Osteoblast (primary cell): ENCODE data around the gene SSRP1. TPM values are rescaled to one million over a fixed set of nuclear protein-coding genes. Genes with fewer than 3 reads are reported as not detected.
A peak's percentile ranks its signal among the peaks of the same experiment; 100 is the strongest.

ENCODE experiments used
- DNase-seq: peaks from one replicate; pipeline ENCODE4 v3.0.0; 2011; ENCODE audit warnings: low spot score, mixed read lengths; ENCODE audit not compliant: insufficient read length; ENCODE audit errors: missing footprints
- H2AFZ ChIP-seq: 2 replicates; pipeline ENCODE4 v1.6.0; 2011; ENCODE audit warnings: mild to moderate bottlenecking, low read length
- H3K27ac ChIP-seq: 2 replicates; pipeline ENCODE4 v1.5.1; 2011; ENCODE audit warnings: mild to moderate bottlenecking, low read depth, low read length, moderate library complexity
- H3K27me3 ChIP-seq: 2 replicates; pipeline ENCODE4 v1.6.0; 2012; ENCODE audit warnings: mild to moderate bottlenecking, control low read depth, inconsistent platforms, low read length, moderate library complexity; ENCODE audit not compliant: insufficient read depth
- H3K36me3 ChIP-seq: 2 replicates; pipeline ENCODE4 v1.5.1; 2011; ENCODE audit warnings: mild to moderate bottlenecking, low read length, control low read depth, moderate library complexity; ENCODE audit not compliant: insufficient read depth
- H3K4me1 ChIP-seq: 2 replicates; pipeline ENCODE4 v1.5.1; 2011; ENCODE audit warnings: mild to moderate bottlenecking, low read length, control low read depth, moderate library complexity; ENCODE audit not compliant: insufficient read depth
- H3K4me2 ChIP-seq: 2 replicates; pipeline ENCODE4 v1.6.0; 2011; ENCODE audit warnings: mild to moderate bottlenecking, low read length; ENCODE audit not compliant: insufficient read depth
- H3K4me3 ChIP-seq: fragments of 200-600 bp; sonication (generic); 3 replicates; pipeline ENCODE4 v1.5.1; 2012; ENCODE audit warnings: mild to moderate bottlenecking, low read length, inconsistent platforms; ENCODE audit not compliant: insufficient read depth
- H3K79me2 ChIP-seq: 2 replicates; pipeline ENCODE4 v1.6.0; 2012; ENCODE audit warnings: mild to moderate bottlenecking, low read length, control low read depth, inconsistent platforms; ENCODE audit not compliant: insufficient read depth
- H3K9me3 ChIP-seq: 2 replicates; pipeline ENCODE4 v1.5.1; 2011; ENCODE audit warnings: low read depth, low read length, control low read depth
- H4K20me1 ChIP-seq: 2 replicates; pipeline ENCODE4 v1.6.0; 2012; ENCODE audit warnings: mild to moderate bottlenecking, low read length, control low read depth; ENCODE audit not compliant: insufficient read depth
- total RNA-seq: library from RNA; depleted of rRNA; stranded (reverse); fragments of >200 nt; gene quantifications from 2 replicates; pipeline ENCODE4 v1.2.3, GENCODE V29; 2012
- TF ChIP-seq, protein P1 (sequence below): IDR thresholded peaks from 2 replicates; pipeline ENCODE4 v1.5.1; 2011; ENCODE audit warnings: mild to moderate bottlenecking, low read depth, low read length, moderate library complexity; ENCODE audit errors: extremely low read depth

The SSRP1 gene
- total RNA-seq, 1 donor = 55.4 TPM

DNA sequence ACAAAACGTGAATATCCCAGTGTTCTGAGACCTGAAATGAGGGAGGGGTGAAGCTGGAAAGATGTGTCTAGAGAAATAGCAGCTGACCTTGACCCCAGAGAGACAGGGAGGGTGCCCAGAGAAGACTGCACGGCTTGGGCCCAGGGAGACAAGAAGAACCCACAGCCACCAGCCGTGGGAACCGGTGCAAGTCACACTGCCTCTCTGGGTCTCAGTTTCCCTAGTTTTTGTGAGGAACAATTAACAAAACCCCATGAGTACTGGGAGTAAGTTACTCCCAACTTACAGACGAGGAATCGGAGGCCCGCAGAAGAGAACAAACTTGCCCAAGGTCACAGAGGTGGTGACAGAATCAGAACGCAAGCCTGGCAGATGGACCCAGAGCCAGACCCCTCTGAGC, 30.2 kb downstream of the SSRP1 start:
- H3K4me3 ChIP-seq = no peak overlapping the region
- TF ChIP-seq, protein P1, sequence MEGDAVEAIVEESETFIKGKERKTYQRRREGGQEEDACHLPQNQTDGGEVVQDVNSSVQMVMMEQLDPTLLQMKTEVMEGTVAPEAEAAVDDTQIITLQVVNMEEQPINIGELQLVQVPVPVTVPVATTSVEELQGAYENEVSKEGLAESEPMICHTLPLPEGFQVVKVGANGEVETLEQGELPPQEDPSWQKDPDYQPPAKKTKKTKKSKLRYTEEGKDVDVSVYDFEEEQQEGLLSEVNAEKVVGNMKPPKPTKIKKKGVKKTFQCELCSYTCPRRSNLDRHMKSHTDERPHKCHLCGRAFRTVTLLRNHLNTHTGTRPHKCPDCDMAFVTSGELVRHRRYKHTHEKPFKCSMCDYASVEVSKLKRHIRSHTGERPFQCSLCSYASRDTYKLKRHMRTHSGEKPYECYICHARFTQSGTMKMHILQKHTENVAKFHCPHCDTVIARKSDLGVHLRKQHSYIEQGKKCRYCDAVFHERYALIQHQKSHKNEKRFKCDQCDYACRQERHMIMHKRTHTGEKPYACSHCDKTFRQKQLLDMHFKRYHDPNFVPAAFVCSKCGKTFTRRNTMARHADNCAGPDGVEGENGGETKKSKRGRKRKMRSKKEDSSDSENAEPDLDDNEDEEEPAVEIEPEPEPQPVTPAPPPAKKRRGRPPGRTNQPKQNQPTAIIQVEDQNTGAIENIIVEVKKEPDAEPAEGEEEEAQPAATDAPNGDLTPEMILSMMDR = no peak
- peaks cover 22% of the 10 kb centered on the region for H3K4me1 ChIP-seq
- H4K20me1 ChIP-seq = peaks cover 65% of the 10 kb centered on the region
- H3K79me2 ChIP-seq = peaks cover 69% of the 10 kb centered on the region
- H3K4me2 ChIP-seq = no peak overlapping the region
- H3K27me3 ChIP-seq = no peaks in the 10 kb centered on the region
- H3K9me3 ChIP-seq = no peaks in the 10 kb centered on the region
- H2AFZ ChIP-seq = no peak overlapping the region
- peak; percentile 46 for DNase-seq
- H3K27ac ChIP-seq = no peak overlapping the region
- peaks cover 72% of the 10 kb centered on the region for H3K36me3 ChIP-seq

DNA sequence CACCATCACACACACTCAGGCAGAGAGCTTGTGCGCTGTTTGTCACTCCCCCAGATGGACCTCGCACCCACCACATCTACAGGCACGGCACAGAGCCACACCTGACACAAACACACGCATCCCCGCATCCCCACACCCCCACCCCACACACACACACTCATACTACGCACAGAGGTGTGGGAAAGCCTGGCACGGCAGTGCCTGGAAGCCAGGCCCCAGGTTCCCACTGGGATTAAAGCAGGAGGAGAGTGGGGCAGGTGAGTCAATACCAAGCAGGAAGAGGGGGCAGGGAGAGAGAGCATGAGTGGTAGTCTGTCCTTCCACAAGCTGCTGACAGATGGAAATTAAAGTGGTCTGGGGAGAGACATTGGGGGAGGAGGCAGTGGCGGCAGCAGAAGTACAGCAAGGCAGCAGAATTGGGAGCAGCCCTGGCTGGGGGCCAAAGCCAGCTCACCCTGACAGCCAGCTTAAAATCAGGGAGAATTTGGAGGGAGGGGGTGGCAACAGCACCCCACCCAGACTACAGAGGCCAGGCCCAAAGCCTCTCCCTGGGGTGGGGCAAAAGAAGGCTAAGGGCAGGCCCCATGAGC, 31.6 kb downstream of the SSRP1 start:
- no peaks in the 10 kb centered on the region for H3K9me3 ChIP-seq
- no peak overlapping the region for H2AFZ ChIP-seq
- DNase-seq = peak; percentile 90
- TF ChIP-seq, protein P1 = no peak
- peaks cover 72% of the 10 kb centered on the region for H3K36me3 ChIP-seq
- H3K79me2 ChIP-seq = peaks cover 55% of the 10 kb centered on the region
- H3K27me3 ChIP-seq = no peaks in the 10 kb centered on the region
- peak overlapping the region; percentile 34 for H3K4me2 ChIP-seq
- peak overlapping the region; percentile 54 for H3K27ac ChIP-seq
- H3K4me3 ChIP-seq = no peak overlapping the region
- H4K20me1 ChIP-seq = peaks cover 51% of the 10 kb centered on the region
- peaks cover 14% of the 10 kb centered on the region for H3K4me1 ChIP-seq

DNA sequence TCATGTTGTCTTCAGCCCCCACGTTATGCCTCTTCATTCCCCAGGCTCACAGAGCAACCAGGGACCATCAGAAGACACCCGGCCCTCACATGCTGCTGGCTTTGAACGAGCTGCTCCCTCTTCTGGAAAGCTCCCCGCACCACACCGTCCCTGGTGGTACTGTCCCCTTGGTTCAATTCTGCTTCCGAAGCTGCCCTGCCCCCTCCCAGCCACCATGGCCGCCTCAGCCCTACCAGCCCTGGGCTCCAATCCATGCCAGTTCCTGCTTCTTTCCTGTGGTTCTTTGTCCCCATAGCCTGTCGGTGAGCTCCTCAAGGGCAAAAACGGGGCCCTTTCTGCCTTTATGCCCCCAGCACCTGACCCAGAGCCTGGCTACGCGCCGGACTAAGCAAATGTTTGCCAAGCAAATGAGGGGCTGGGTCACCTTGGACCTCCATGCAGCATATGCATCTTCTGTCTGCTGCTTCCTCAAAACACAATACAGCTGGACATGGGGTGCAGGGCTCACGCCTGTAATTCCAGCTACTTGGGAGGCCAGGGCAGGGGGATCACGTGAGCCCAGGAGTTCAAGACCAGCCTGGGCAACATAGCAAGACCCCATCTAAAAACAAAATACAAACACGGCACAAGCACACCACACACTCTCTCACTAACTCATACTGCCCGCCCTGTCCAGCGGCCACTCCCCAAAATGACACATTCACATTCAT, 32.3 kb downstream of the SSRP1 start:
- Histone ChIP-seq H3K27me3 (no peaks in the 10 kb centered on the region), H3K9me3 (no peaks in the 10 kb centered on the region), H3K79me2 (peaks cover 48% of the 10 kb centered on the region), H3K27ac (peak overlapping the region; percentile 54), H4K20me1 (peaks cover 46% of the 10 kb centered on the region), H3K4me1 (peaks cover 14% of the 10 kb centered on the region), H3K36me3 (peaks cover 71% of the 10 kb centered on the region), H3K4me3 (no peak overlapping the region), H3K4me2 (no peak overlapping the region), H2AFZ (no peak overlapping the region)
- DNase-seq = peak; percentile 93
- TF ChIP-seq, protein P1 = no peak

DNA sequence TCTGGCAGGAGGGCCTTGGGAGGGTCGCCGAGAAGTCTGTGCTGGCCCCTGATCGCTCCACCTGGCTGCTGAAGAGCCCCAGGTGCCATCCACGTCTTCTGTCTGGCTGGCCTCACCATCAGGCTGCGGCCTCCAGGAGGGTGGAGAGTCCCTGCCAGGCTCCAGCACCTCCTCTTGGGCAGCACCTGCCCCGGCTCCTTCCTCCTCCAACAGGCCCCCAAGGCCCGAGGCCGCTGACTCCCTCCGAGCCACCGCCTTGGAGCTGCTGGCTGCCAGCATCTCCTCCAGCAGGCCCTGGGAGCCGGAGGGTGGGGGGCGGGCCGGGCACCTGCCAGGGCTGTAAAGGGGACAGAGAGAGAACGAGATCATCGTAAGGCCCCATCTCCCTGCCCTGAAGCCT, 33.2 kb downstream of the SSRP1 start:
- H3K4me3 ChIP-seq = no peak overlapping the region
- peaks cover 36% of the 10 kb centered on the region for H4K20me1 ChIP-seq
- no peaks in the 10 kb centered on the region for H3K9me3 ChIP-seq
- H3K4me2 ChIP-seq = no peak overlapping the region
- H3K27ac ChIP-seq = no peak overlapping the region
- peaks cover 39% of the 10 kb centered on the region for H3K79me2 ChIP-seq
- TF ChIP-seq, protein P1 = no peak
- peaks cover 71% of the 10 kb centered on the region for H3K36me3 ChIP-seq
- H3K27me3 ChIP-seq = no peaks in the 10 kb centered on the region
- H2AFZ ChIP-seq = no peak overlapping the region
- peaks cover 14% of the 10 kb centered on the region for H3K4me1 ChIP-seq
- DNase-seq = peak; percentile 26
